KMS-11 (cell line): Measurements from ENCODE around the gene TCIRG1.

Experiments used
- H2AFZ ChIP-seq: fragments of 200-600 bp; sonication (generic); 2 replicates; pipeline ENCODE4 v1.6.1; 2016; ENCODE audit warnings: antibody characterized with exemption, mixed run types, low read depth
- H3K27ac ChIP-seq: fragments of 200-600 bp; sonication (generic); 2 replicates; pipeline ENCODE4 v1.6.1; 2016; ENCODE audit warnings: mild to moderate bottlenecking, mixed run types
- H3K27me3 ChIP-seq: fragments of 200-600 bp; sonication (generic); 2 replicates; pipeline ENCODE4 v1.6.1; 2017; ENCODE audit warnings: mild to moderate bottlenecking, low read depth, mixed run types, moderate library complexity; ENCODE audit not compliant: insufficient read depth
- H3K36me3 ChIP-seq: fragments of 200-600 bp; sonication (generic); 2 replicates; pipeline ENCODE4 v1.6.1; 2017; ENCODE audit warnings: mild to moderate bottlenecking, mixed run types; ENCODE audit not compliant: insufficient read depth
- H3K4me1 ChIP-seq: fragments of 200-600 bp; sonication (generic); 2 replicates; pipeline ENCODE4 v1.6.1; 2016; ENCODE audit warnings: mild to moderate bottlenecking, low read depth, mixed run types; ENCODE audit not compliant: poor library complexity, severe bottlenecking
- H3K4me2 ChIP-seq: fragments of 200-600 bp; sonication (generic); 2 replicates; pipeline ENCODE4 v1.7.0; 2016; ENCODE audit warnings: mild to moderate bottlenecking, mixed run types
- H3K4me3 ChIP-seq: fragments of 200-600 bp; sonication (generic); IDR thresholded peaks from 2 replicates; pipeline ENCODE4 v1.6.1; 2017; ENCODE audit warnings: low read depth, low read length, mixed read lengths; ENCODE audit not compliant: insufficient read depth
- H3K79me2 ChIP-seq: fragments of 200-600 bp; sonication (generic); 2 replicates; pipeline ENCODE4 v1.6.1; 2016; ENCODE audit warnings: low read depth, mixed run types; ENCODE audit not compliant: insufficient read depth
- H3K9ac ChIP-seq: fragments of 200-600 bp; sonication (generic); 2 replicates; pipeline ENCODE4 v1.6.1; 2016; ENCODE audit warnings: mild to moderate bottlenecking, mixed run types
- H4K20me1 ChIP-seq: fragments of 200-600 bp; sonication (generic); 2 replicates; pipeline ENCODE4 v1.6.1; 2016; ENCODE audit warnings: mild to moderate bottlenecking, mixed run types; ENCODE audit not compliant: insufficient read depth
- TF ChIP-seq, protein P1 (sequence below): fragments of 200-600 bp; sonication (generic); conservative IDR thresholded peaks from 2 replicates; pipeline ENCODE4 v1.6.1; 2017; ENCODE audit warnings: low read depth, mild to moderate bottlenecking, antibody characterized with exemption, low read length, moderate library complexity, mixed read lengths

Gene TCIRG1

DNA sequence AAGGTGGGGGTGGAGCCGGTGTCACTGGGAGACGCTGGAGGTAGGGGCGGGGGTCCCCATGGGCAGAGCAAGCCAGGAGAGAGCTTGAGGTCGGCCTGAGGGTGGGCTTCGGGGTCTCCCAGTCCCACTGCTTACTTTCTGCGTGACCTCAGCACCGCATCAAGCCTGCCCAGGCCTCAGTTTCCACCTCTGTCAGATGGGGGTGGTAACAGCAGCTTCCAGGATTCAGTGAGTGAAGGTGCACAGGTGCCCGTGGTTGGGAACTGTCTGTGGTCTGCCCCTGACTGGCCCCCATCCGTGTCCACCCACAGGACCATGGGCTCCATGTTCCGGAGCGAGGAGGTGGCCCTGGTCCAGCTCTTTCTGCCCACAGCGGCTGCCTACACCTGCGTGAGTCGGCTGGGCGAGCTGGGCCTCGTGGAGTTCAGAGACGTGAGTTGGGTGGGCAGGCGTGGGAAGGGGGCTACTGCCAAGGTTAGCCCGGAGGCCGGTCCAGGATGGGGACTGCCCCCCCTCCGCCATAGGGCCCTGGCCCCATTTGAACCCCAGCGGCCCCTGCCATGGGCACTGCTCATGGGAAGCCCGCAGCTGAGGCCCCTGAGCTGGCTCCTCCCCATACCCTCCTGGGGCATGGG lies 2.2 kb downstream of the TCIRG1 start:
- peak overlapping the region; percentile 99 for H3K4me2 ChIP-seq
- H4K20me1 ChIP-seq: no peaks in the 10 kb centered on the region
- TF ChIP-seq, protein P1, sequence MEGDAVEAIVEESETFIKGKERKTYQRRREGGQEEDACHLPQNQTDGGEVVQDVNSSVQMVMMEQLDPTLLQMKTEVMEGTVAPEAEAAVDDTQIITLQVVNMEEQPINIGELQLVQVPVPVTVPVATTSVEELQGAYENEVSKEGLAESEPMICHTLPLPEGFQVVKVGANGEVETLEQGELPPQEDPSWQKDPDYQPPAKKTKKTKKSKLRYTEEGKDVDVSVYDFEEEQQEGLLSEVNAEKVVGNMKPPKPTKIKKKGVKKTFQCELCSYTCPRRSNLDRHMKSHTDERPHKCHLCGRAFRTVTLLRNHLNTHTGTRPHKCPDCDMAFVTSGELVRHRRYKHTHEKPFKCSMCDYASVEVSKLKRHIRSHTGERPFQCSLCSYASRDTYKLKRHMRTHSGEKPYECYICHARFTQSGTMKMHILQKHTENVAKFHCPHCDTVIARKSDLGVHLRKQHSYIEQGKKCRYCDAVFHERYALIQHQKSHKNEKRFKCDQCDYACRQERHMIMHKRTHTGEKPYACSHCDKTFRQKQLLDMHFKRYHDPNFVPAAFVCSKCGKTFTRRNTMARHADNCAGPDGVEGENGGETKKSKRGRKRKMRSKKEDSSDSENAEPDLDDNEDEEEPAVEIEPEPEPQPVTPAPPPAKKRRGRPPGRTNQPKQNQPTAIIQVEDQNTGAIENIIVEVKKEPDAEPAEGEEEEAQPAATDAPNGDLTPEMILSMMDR: no peak
- peak overlapping the region; percentile 70 for H2AFZ ChIP-seq
- peak overlapping the region; percentile 73; the same call in 1 of the 2 replicates for H3K27ac ChIP-seq
- H3K79me2 ChIP-seq: peaks cover 12% of the 10 kb centered on the region; the same call in 1 of the 2 replicates
- H3K36me3 ChIP-seq: no peaks in the 10 kb centered on the region
- H3K9ac ChIP-seq: peak overlapping the region; percentile 70
- no peaks in the 10 kb centered on the region for H3K27me3 ChIP-seq
- H3K4me3 ChIP-seq: no peak overlapping the region
- peaks cover 39% of the 10 kb centered on the region for H3K4me1 ChIP-seq

DNA sequence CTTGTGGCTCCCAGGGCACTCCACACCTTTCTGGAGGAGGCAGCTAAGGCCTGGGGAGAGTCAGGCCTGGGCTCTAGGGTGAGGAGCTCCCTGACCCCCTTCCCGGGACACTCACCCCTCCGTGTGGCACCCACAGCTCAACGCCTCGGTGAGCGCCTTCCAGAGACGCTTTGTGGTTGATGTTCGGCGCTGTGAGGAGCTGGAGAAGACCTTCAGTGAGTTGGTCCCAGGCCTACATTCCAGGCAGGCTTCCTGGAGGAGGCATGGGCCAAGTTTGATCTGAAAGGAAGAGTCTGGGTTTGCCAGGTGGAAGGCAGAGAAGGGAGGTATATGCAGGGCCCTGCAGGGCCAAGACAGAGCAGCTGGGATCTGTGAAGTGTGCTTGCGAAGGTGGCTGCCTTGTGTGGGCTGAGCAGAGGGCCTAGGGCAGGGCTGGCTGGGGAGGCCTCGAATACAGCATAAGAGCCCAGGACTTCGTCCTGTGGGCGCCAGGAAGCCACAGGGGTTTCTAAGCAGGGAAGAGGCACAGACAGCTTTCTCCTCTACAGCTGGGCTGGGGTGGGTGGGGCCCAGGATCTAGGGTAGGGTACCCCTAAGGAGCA lies 2.9 kb downstream of the TCIRG1 start:
- H3K27me3 ChIP-seq: no peaks in the 10 kb centered on the region
- no peak overlapping the region for H3K4me3 ChIP-seq
- peaks cover 12% of the 10 kb centered on the region; the same call in 1 of the 2 replicates for H3K79me2 ChIP-seq
- H3K4me1 ChIP-seq: peaks cover 39% of the 10 kb centered on the region
- no peaks in the 10 kb centered on the region for H4K20me1 ChIP-seq
- H3K27ac ChIP-seq: peak overlapping the region; percentile 13; the same call in 1 of the 2 replicates
- no peak overlapping the region for H3K9ac ChIP-seq
- H2AFZ ChIP-seq: no peak overlapping the region
- H3K4me2 ChIP-seq: peak overlapping the region; percentile 99; the same call in 1 of the 2 replicates
- TF ChIP-seq, protein P1: no peak
- no peaks in the 10 kb centered on the region for H3K36me3 ChIP-seq

DNA sequence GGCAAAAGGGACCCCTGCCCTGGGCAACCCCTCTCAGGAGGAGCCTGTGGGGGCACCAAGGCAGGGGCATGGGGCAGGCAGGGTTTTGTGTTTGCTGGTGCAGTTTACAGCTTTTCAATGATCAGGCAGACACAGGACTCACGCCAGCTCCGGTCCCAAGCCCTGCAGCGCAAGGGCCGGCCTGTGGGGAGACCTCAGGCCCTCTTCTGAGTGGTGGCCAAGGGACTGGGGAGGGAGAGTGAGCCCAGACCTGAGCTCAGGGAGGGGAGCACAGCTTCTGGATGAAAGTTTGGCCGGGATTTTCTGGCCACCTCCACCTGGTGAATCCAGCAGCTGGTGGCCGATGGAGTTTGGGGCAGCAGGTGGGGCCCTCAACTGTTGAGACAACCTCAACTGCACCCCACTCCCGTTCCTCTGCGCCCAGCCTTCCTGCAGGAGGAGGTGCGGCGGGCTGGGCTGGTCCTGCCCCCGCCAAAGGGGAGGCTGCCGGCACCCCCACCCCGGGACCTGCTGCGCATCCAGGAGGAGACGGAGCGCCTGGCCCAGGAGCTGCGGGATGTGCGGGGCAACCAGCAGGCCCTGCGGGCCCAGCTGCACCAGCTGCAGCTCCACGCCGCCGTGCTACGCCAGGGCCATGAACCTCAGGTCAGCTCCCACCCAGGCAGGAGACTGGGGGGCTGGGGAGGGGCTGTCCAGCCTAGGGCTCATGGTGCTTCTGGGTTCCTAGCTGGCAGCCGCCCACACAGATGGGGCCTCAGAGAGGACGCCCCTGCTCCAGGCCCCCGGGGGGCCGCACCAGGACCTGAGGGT lies 3.6 kb downstream of the TCIRG1 start:
- Histone ChIP-seq H3K4me2 (no peak overlapping the region), H3K9ac (no peak overlapping the region), H3K36me3 (no peaks in the 10 kb centered on the region), H3K27me3 (no peaks in the 10 kb centered on the region), H3K27ac (no peak overlapping the region; the same call in 1 of the 2 replicates), H2AFZ (no peak overlapping the region), H4K20me1 (no peaks in the 10 kb centered on the region), H3K79me2 (peaks cover 12% of the 10 kb centered on the region; the same call in 1 of the 2 replicates), H3K4me1 (peaks cover 36% of the 10 kb centered on the region), H3K4me3 (no peak overlapping the region)
- TF ChIP-seq, protein P1: no peak

DNA sequence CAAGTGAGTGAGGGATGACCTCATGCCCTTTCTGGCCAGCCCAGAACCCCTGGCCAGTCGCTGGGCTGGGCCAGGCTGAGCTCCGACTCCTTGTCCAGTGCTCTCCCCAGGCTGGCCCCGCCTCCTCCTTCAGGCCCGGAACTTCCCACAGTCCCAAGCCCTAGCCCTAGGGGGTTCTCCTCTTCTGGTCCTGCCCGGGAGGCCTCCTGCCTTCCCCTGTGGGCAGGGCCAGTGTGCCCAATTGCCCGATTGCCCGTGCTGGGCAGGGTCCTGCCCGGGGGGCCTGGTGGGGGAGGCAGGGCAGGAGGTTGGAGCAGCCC lies 4.2 kb downstream of the TCIRG1 start:
- H3K9ac ChIP-seq: no peak overlapping the region
- H3K79me2 ChIP-seq: peaks cover 12% of the 10 kb centered on the region; the same call in 1 of the 2 replicates
- H3K4me1 ChIP-seq: peaks cover 32% of the 10 kb centered on the region
- no peaks in the 10 kb centered on the region for H3K36me3 ChIP-seq
- H3K4me2 ChIP-seq: no peak overlapping the region
- no peak overlapping the region for H3K4me3 ChIP-seq
- no peak overlapping the region for H3K27ac ChIP-seq
- TF ChIP-seq, protein P1: no peak
- H3K27me3 ChIP-seq: no peaks in the 10 kb centered on the region
- no peak overlapping the region for H2AFZ ChIP-seq
- no peaks in the 10 kb centered on the region for H4K20me1 ChIP-seq
